Neuron (in vitro differentiated cells): ENCODE results near the gene CDON.

Experiments used
- H2AFZ ChIP-seq: one replicate; pipeline ENCODE4 v1.6.1; 2013; ENCODE audit warnings: low read depth, mild to moderate bottlenecking, inconsistent platforms, low read length, moderate library complexity
- H3K27me3 ChIP-seq: one replicate; pipeline ENCODE4 v1.6.1; 2013; ENCODE audit warnings: low read length; ENCODE audit not compliant: insufficient read depth
- H3K36me3 ChIP-seq: one replicate; pipeline ENCODE4 v1.6.1; 2013; ENCODE audit warnings: low read length; ENCODE audit not compliant: insufficient read depth
- H3K4me1 ChIP-seq: one replicate; pipeline ENCODE4 v1.6.1; 2013; ENCODE audit warnings: low read length; ENCODE audit not compliant: insufficient read depth
- H3K4me3 ChIP-seq: 2 replicates; pipeline ENCODE4 v1.5.1; 2013; ENCODE audit warnings: mild to moderate bottlenecking, low read length, moderate library complexity
- H3K9me3 ChIP-seq: one replicate; pipeline ENCODE4 v1.6.1; 2013; ENCODE audit warnings: low read length

Gene CDON

GRCh38 chr11:125950696-125951651 is 111.7 kb downstream of the CDON start:
- H3K36me3 ChIP-seq, result no peaks in the 10 kb centered on the region
- H3K27me3 ChIP-seq, result no peaks in the 10 kb centered on the region
- no peaks in the 10 kb centered on the region for H3K4me1 ChIP-seq
- peaks cover 3% of the 10 kb centered on the region for H3K9me3 ChIP-seq
- H3K4me3 ChIP-seq, result no peak overlapping the region
- no peak overlapping the region for H2AFZ ChIP-seq

GRCh38 chr11:125950178-125950490 is 112.5 kb downstream of the CDON start:
- Histone ChIP-seq H3K4me1 (no peaks in the 10 kb centered on the region), H2AFZ (no peak overlapping the region), H3K36me3 (no peaks in the 10 kb centered on the region), H3K9me3 (peaks cover 3% of the 10 kb centered on the region), H3K27me3 (no peaks in the 10 kb centered on the region), H3K4me3 (no peak overlapping the region)

DNA sequence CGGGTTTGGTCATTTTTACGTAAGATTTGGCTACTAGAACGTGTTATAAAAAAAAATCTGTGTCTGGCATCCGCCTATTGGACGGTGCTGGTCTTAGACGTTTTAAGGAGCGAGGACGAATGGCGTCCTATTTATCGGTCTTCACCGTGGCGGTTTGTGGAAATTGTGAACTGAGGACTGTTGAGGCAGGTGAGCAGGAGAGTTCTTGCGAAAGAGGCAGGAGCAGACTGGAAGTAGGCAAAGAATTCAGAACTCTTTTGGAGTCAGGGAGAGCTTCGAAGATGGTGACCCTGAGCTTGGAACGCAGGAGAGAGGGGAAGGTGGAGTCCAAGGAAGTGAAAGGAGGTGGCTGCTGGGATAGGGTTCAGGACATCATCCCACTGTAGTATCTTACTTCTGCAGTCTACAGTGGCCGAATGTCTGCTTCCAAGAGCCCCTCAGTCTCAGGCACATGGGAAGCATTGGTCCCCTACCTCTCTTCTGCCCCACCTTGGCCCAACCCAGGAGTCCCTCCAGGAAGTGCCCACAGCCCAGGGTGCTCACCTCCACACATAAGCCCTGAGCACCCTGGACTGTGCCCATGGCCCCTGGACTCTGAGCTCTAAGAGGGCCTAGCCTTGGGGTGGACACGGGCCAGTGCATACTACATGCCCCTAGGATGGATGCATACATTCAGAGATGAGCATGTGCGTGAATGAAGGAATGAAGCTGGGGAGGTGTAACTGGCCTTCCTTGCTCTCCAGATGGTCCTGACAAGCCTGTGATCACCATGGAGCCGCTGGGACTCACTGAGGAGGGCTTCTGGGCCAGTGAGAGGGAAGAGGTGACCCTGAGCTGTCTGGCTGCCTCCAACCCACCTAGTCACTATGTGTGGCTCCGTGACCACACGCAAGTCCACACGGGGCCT is 113.1 kb downstream of the CDON start:
- Histone ChIP-seq H3K9me3 (peaks cover 3% of the 10 kb centered on the region), H3K4me3 (no peak overlapping the region), H2AFZ (no peak overlapping the region), H3K36me3 (no peaks in the 10 kb centered on the region), H3K4me1 (no peaks in the 10 kb centered on the region), H3K27me3 (no peaks in the 10 kb centered on the region)

DNA sequence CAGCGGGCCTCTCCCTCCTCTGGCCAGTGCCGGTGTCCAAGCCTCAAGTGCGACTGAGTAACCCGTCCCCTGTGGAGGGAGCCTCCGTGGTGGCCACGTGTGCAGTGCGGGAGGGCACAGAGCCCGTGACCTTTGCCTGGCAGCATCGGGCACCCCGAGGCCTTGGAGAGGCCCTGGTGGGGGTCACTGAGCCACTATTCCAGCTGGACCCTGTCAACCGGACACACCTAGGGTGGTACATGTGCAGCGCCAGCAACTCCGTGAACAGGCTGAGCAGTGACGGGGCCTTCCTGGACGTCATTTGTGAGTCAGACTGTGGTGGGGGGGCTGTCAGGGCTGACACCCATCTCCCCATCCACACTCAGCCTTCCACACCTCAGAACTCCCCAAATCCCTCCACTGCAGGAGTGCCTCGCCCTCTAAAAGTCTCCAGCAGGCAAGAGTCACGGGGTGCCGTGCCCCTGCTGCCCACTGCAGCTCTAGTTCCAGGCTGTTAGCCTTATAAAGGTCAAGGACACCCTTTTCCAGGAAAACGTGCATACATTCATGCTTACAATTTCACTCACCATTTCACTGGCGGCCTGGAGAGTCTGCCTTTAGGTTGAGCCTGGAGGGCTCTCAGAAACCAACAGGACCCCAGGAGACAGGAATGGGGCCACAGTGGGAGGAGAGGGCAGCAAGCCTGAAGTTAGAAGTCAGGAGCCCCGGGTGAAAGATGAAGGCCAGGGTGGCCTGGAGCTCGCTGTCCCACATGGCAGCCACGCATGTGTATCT is 114.2 kb downstream of the CDON start:
- H3K4me3 ChIP-seq, result no peak overlapping the region
- no peaks in the 10 kb centered on the region for H3K4me1 ChIP-seq
- no peak overlapping the region for H2AFZ ChIP-seq
- H3K36me3 ChIP-seq, result no peaks in the 10 kb centered on the region
- H3K27me3 ChIP-seq, result no peaks in the 10 kb centered on the region
- peaks cover 3% of the 10 kb centered on the region for H3K9me3 ChIP-seq

- H3K9me3 ChIP-seq, result peaks cover 3% of the 10 kb centered on the region
- H3K4me3 ChIP-seq, result no peak overlapping the region
- H3K27me3 ChIP-seq, result no peaks in the 10 kb centered on the region
- H3K36me3 ChIP-seq, result no peaks in the 10 kb centered on the region
- H2AFZ ChIP-seq, result no peak overlapping the region
- no peaks in the 10 kb centered on the region for H3K4me1 ChIP-seq
Observed at GRCh38 chr11:125947419-125948277, 115.0 kb downstream of the CDON start.

GRCh38 chr11:125946712-125947418 is 115.8 kb downstream of the CDON start:
- Histone ChIP-seq H3K36me3 (no peaks in the 10 kb centered on the region), H3K4me1 (no peaks in the 10 kb centered on the region), H3K4me3 (no peak overlapping the region), H3K9me3 (peaks cover 3% of the 10 kb centered on the region), H3K27me3 (no peaks in the 10 kb centered on the region), H2AFZ (no peak overlapping the region)

- H3K4me3 ChIP-seq, result no peak within 1 kb of the TSS
- no peaks in the 10 kb centered on the region for H3K4me1 ChIP-seq
- peaks cover 3% of the 10 kb centered on the region for H3K9me3 ChIP-seq
- no peaks in the 10 kb centered on the region for H3K27me3 ChIP-seq
- no peak within 1 kb of the TSS for H2AFZ ChIP-seq
- H3K36me3 ChIP-seq, result no peaks in the 10 kb centered on the region
Observed at GRCh38 chr11:125945797-125946520, 116.7 kb downstream of the CDON start, which contains the start of gene VSIG10L2. TSS of gene VSIG10L2 (plus strand) at chr11:125946044. CDS start at chr11:125946056, 12 bp downstream.

GRCh38 chr11:125945011-125945796 is 117.5 kb downstream of the CDON start:
- peaks cover 3% of the 10 kb centered on the region for H3K9me3 ChIP-seq
- H3K27me3 ChIP-seq, result no peaks in the 10 kb centered on the region
- H3K36me3 ChIP-seq, result no peaks in the 10 kb centered on the region
- no peak overlapping the region for H2AFZ ChIP-seq
- H3K4me3 ChIP-seq, result no peak overlapping the region
- H3K4me1 ChIP-seq, result no peaks in the 10 kb centered on the region

GRCh38 chr11:125944350-125945010 is 118.2 kb downstream of the CDON start:
- Histone ChIP-seq H3K36me3 (no peaks in the 10 kb centered on the region), H3K27me3 (no peaks in the 10 kb centered on the region), H3K4me3 (no peak overlapping the region), H3K9me3 (no peaks in the 10 kb centered on the region), H2AFZ (no peak overlapping the region), H3K4me1 (peaks cover under 1% of the 10 kb centered on the region)

DNA sequence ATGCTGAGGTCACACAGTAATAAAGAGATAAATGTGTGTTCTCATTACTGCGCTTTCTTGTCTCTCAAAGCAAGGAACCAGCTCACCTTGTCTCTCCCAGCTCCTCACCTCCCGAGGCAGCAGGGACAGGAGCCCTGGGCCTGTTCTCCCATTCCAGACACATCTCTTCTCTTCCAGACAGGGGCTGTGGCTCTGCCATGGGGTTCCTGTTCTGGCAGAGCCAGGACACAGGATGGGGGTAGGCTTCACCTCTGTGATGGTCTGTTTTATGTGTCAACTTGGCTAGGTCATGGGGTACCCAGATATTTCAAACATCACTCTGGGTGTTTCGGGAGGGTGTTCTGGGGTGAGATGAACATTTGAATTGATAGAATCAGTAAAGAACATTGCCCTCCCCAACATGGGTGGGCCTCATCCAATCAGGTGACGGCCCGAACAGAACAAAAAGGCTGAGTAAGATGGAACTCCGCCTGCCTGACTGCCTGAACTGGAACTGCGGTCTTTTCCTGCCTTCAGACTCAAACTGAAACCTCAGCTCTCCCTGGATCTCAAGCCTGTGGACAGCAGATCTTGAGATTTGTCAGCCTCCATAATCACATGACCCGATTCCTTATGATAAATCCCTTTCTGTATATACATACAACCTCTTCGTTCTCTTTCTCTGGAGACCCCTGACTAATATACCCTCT is 118.9 kb downstream of the CDON start:
- H3K4me3 ChIP-seq, result no peak overlapping the region
- no peak overlapping the region for H2AFZ ChIP-seq
- H3K36me3 ChIP-seq, result no peaks in the 10 kb centered on the region
- H3K27me3 ChIP-seq, result no peaks in the 10 kb centered on the region
- H3K9me3 ChIP-seq, result no peaks in the 10 kb centered on the region
- peaks cover 7% of the 10 kb centered on the region for H3K4me1 ChIP-seq
